ENCODE results near the gene WASF3. TPM values are rescaled to one million over a fixed set of nuclear protein-coding genes. Genes with fewer than 3 reads are reported as not detected.

Gene WASF3
- total and polyA plus RNA-seq, 4 donors: 4.9 to 14.4 (median 8.3) TPM

DNA sequence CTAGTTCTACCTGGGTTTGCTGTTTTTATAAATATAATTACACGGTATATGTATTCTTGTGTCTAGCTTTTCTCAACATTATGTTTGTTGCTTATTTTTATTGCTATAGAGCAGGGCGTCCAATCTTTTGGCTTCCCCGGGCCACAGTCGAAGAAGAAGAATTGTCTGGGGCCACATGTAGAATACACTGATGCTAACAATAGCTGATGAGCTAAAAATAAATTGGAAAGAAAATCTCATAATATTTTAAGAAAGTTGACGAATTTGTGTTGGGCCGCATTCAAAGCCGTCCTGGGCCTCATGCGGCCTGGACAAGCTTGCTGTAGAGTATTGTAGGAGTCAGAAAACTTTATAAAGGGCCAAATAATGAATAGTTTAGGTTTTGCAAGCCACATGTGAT is 169.2 kb downstream of the WASF3 start:
- ATAC-seq (ENCODE audit: insufficient read depth, low FRiP score): no peak
- TF ChIP-seq, protein P1, sequence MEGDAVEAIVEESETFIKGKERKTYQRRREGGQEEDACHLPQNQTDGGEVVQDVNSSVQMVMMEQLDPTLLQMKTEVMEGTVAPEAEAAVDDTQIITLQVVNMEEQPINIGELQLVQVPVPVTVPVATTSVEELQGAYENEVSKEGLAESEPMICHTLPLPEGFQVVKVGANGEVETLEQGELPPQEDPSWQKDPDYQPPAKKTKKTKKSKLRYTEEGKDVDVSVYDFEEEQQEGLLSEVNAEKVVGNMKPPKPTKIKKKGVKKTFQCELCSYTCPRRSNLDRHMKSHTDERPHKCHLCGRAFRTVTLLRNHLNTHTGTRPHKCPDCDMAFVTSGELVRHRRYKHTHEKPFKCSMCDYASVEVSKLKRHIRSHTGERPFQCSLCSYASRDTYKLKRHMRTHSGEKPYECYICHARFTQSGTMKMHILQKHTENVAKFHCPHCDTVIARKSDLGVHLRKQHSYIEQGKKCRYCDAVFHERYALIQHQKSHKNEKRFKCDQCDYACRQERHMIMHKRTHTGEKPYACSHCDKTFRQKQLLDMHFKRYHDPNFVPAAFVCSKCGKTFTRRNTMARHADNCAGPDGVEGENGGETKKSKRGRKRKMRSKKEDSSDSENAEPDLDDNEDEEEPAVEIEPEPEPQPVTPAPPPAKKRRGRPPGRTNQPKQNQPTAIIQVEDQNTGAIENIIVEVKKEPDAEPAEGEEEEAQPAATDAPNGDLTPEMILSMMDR (IDR thresholded peaks at IDR 0.05; ENCODE audit: control extremely low read depth, extremely low read depth): no peak

DNA sequence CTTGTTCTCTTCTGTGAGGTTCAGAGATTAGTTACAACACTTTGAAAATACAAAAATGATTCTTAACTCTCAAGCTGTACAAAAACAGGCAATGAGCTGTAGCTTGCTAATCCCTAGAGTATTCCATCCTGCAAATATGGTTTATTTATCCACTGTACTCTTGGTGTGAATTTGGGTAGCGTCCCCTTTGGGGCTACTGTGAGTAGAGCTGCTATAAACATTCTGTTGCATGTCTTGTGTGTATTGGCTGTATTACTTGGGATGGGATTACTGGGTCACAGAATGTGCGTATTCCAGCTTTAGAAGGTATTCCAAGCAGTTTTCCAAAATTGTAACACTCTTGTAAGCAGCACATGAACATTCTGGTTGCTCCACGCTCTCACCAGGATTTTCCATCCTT is 169.6 kb downstream of the WASF3 start:
- Histone ChIP-seq H3K36me3 (ENCODE audit: control insufficient read depth in 4 of 4, insufficient read depth in 4 of 4, low read length in 4 of 4) (no peaks in the 10 kb centered on the region), H3K4me1 (ENCODE audit: control insufficient read depth in 5 of 5, insufficient read depth in 5 of 5, low read length in 5 of 5) (no peaks in the 10 kb centered on the region), H3K27ac (ENCODE audit: low read depth in 1 of 2, low read length in 1 of 2) (no peak overlapping the region), H3K4me3 (no peak overlapping the region), H3K9me3 (ENCODE audit: control insufficient read depth in 4 of 4, insufficient read depth in 3 of 4, low read length in 3 of 4) (no peaks in the 10 kb centered on the region), H3K9ac (ENCODE audit: insufficient read depth in 1 of 2, low read length in 2 of 2) (no peak overlapping the region), H3K27me3 (ENCODE audit: control insufficient read depth in 3 of 3, insufficient read depth in 3 of 3, low read length in 2 of 3) (peaks cover 0 to 2% (median 0%) of the 10 kb centered on the region in 3 donors)
- no peak for ATAC-seq (ENCODE audit: insufficient read depth, low FRiP score)
- DNase-seq: no peak
- 87 to 95% methylated on average over 3 of the region's 3 CpGs for WGBS, 2 donors
- TF ChIP-seq, protein P1 (IDR thresholded peaks at IDR 0.05; ENCODE audit: control extremely low read depth, extremely low read depth): no peak

More for the DNA sequence above, 169.2 kb downstream of the WASF3 start:
- H3K9me3 ChIP-seq (ENCODE audit: control insufficient read depth in 4 of 4, insufficient read depth in 3 of 4, low read length in 3 of 4): no peaks in the 10 kb centered on the region
- no peak overlapping the region for H3K27ac ChIP-seq (ENCODE audit: low read depth in 1 of 2, low read length in 1 of 2)
- no peaks in the 10 kb centered on the region for H3K4me1 ChIP-seq (ENCODE audit: control insufficient read depth in 5 of 5, insufficient read depth in 5 of 5, low read length in 5 of 5)
- no peaks in the 10 kb centered on the region for H3K36me3 ChIP-seq (ENCODE audit: control insufficient read depth in 4 of 4, insufficient read depth in 4 of 4, low read length in 4 of 4)
- WGBS, 2 donors: 90 to 94% methylated on average over 8 of the region's 8 CpGs
- no peak overlapping the region for H3K4me3 ChIP-seq
- no peak for DNase-seq
- peaks cover 0 to 2% (median 0%) of the 10 kb centered on the region in 3 donors for H3K27me3 ChIP-seq (ENCODE audit: control insufficient read depth in 3 of 3, insufficient read depth in 3 of 3, low read length in 2 of 3)
- no peak overlapping the region for H3K9ac ChIP-seq (ENCODE audit: insufficient read depth in 1 of 2, low read length in 2 of 2)

DNA sequence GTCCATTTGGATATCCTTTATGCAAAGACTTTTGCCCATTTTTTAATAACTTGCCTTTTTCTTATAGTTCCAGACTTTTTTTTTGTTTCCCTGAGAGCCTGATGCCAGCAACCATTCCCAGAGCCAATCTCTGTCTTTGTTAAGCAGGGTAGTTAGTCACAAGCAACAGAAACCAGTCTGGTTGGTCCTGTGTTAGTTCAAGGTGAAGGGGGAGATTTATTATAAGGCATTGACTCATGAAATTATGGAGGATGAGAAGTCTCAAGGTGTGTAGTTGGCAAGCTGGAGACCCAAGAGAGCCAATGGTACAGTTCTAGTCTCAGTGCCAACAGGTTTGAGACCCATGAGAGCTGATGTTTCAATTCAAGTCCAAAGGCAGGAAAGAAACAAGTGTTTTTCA is 170.2 kb downstream of the WASF3 start:
- DNase-seq: no peak
- no peak overlapping the region for H3K9ac ChIP-seq (ENCODE audit: insufficient read depth in 1 of 2, low read length in 2 of 2)
- TF ChIP-seq, protein P1 (IDR thresholded peaks at IDR 0.05; ENCODE audit: control extremely low read depth, extremely low read depth): no peak
- ATAC-seq (ENCODE audit: insufficient read depth, low FRiP score): no peak
- no peak overlapping the region for H3K4me3 ChIP-seq
- no peaks in the 10 kb centered on the region for H3K9me3 ChIP-seq (ENCODE audit: control insufficient read depth in 4 of 4, insufficient read depth in 3 of 4, low read length in 3 of 4)
- no peak overlapping the region for H3K27ac ChIP-seq (ENCODE audit: low read depth in 1 of 2, low read length in 1 of 2)
- H3K27me3 ChIP-seq (ENCODE audit: control insufficient read depth in 3 of 3, insufficient read depth in 3 of 3, low read length in 2 of 3): peaks cover 0 to 2% (median 0%) of the 10 kb centered on the region in 3 donors
- H3K4me1 ChIP-seq (ENCODE audit: control insufficient read depth in 5 of 5, insufficient read depth in 5 of 5, low read length in 5 of 5): no peaks in the 10 kb centered on the region
- no peaks in the 10 kb centered on the region for H3K36me3 ChIP-seq (ENCODE audit: control insufficient read depth in 4 of 4, insufficient read depth in 4 of 4, low read length in 4 of 4)

DNA sequence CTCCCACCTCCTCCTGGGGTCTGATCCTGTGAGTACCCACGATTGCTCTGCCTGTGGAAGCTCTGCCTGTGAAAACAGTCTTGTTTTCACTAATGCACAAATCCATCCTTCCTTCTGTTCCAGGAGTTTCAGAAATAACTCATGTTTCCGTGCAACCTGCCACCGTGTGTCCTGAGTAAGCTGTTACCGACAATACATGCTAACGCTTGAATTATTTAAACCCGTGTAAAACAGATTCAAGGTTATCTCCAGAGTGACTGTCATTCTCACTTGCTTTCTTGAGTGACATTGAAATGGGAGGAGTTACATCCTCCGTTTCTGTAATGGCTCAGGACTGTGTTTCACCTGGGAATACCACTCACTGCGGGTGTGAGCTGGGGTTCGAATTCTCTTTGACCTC is 178.2 kb downstream of the WASF3 start:
- Histone ChIP-seq H3K36me3 (ENCODE audit: control insufficient read depth in 4 of 4, insufficient read depth in 4 of 4, low read length in 4 of 4) (no peaks in the 10 kb centered on the region), H3K4me3 (no peak overlapping the region), H3K9me3 (ENCODE audit: control insufficient read depth in 4 of 4, insufficient read depth in 3 of 4, low read length in 3 of 4) (peaks cover 0 to 7% (median 0%) of the 10 kb centered on the region in 4 donors), H3K4me1 (ENCODE audit: control insufficient read depth in 5 of 5, insufficient read depth in 5 of 5, low read length in 5 of 5) (no peaks in the 10 kb centered on the region), H3K9ac (ENCODE audit: insufficient read depth in 1 of 2, low read length in 2 of 2) (no peak overlapping the region), H3K27ac (ENCODE audit: low read depth in 1 of 2, low read length in 1 of 2) (no peak overlapping the region), H3K27me3 (ENCODE audit: control insufficient read depth in 3 of 3, insufficient read depth in 3 of 3, low read length in 2 of 3) (peaks cover 0 to 4% (median 3%) of the 10 kb centered on the region in 3 donors)
- TF ChIP-seq, protein P1 (IDR thresholded peaks at IDR 0.05; ENCODE audit: control extremely low read depth, extremely low read depth): no peak
- no peak for ATAC-seq (ENCODE audit: insufficient read depth, low FRiP score)
- 80 to 84% methylated on average over 9 of the region's 9 CpGs for WGBS, 2 donors
- DNase-seq: no peak

Data from lung (tissue), 12 donors.